GM21717 (cell line): ENCODE measurements around the gene GPC1.

Source experiments
- ATAC-seq: cut with Tn5 transposase; IDR thresholded peaks from one replicate; pipeline ENCODE4 v1.9.1; 2021; ENCODE audit warnings: mild to moderate bottlenecking, moderate library complexity; ENCODE audit not compliant: unreplicated experiment

Gene GPC1

DNA sequence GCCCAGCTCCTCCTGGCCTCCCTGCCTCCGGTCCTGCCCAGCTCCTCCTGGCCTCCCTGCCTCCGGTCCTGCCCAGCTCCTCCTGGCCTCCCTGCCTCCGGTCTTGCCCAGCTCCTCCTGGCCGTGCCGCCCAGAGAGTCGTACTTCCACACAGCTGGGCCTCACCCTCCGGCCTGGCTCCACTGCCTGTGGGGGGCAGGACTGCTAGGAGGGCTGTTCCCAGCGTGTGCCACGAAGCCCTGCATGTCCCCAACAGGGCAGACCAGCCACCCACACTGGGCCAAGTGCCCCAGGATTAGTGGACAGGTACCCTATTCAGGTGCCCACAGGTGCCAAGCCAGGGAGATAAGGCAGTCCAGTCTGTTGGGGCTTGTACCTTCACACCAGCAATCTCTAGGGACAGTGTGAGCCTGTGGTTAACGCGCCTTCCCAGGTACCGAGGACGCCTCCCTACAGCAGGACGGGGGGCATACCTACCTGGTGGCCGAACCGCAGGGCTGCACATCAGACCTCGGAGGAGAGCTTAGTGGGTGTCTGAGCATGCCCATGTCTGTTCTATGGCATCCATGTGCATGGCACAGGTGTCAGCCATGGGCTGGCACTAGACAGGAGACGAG is 5.3 kb downstream of the GPC1 start:
- ATAC-seq: no peak

DNA sequence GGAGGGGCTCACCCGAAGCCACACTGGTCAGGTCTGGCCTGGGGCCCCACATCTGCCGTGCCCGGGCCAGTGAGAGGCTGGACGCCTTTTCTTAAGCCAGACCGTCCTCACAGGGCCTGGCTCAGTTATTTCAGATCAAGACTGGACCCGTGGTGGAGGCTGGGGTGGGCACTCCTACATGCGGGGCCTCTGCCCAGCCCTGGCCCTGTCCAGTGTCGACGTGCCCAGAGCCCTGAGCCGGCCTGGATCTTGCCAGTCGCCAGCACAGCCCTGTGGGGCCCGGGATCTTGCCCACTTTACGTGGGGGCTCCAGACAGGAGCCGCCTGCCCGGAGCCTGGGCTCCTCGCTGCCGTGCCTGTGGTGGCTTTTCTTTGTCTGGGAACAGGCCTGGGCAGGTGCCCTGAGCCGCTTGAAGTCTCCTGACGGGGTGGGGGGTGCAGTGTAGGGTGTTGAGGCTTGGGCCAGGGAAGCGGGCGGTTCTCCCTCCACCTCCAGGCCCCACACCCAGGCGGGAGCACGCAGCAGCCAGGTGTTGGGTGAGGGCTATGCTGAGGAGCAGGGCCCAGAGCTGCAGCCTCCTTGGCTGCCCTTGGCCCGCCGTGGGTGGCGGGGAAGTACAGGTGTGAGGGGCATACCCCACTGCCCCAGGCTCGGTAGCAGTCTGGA is 6.0 kb downstream of the GPC1 start:
- ATAC-seq: no peak

DNA sequence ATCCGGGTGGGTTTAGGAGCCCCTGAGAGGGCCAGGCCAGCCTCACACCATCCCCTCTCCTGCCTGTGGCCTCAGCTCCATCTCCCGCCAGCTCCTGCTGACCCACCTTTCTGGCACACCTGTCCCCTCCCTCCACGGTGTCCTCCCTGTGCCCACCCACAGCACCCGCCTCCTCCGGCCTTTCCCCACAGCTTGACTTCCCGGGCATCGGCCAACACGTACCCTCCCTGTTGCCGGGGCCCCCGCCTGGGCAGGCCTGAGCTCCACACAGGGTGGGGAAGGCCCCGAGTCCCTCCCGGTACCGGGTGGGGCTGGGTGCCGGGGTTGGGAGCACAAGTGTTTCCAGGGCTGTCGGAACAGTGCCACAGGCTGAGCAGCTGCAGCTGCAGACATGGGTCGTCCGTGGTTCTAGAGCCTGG is 6.5 kb downstream of the GPC1 start:
- ATAC-seq: no peak

- ATAC-seq: no peak
These were observed 7.6 kb downstream of the GPC1 start for GRCh38 chr2:240442891-240443715.

- no peak for ATAC-seq
These were observed 8.4 kb downstream of the GPC1 start for GRCh38 chr2:240443891-240444301.

DNA sequence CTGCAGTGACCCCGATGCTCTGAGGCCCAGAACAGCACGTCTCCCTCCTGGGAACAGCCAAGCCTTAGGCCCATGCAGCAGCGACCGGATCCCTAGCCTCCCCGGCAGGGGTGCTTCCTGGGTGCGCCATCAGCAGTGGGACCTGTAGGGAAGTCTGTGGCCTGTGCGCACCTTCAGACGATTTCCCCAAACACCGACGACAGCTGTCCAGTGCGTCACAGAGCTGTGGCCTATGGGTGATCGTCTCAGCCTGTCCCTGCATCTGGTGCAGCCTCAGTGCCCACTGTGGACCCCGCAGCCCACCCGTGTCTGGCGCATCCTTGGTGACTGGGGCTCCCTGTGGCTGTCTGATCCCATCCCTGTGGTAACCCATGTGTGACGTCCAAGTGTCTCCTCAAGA is 9.0 kb downstream of the GPC1 start:
- no peak for ATAC-seq

GRCh38 chr2:240445961-240446663 is 10.6 kb downstream of the GPC1 start:
- ATAC-seq: no peak

DNA sequence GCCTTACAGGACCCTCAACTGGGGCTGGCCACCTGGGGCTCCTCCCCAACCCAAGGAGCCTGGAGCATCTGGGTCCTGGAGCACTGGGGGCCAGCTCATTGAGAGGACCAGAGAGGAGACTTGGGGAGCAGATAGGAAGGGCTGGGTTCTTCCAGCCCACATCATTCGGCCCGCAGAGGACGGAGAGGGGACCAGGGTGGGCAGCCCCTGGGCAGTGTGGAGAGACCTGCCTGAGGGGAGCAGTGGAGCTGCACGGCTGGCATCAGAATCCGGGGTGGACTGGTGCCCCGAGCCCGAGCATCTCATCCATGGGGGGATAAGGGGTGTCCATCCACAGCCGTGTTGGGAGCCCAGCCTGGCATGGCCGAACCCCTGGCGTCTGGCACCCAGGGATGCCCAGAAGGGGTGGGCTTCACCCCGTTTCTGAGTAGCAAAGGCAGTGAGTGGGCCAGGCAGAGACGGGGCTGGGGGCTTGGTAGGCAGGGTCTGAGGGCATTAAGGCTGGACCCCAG is 11.3 kb downstream of the GPC1 start:
- no peak for ATAC-seq

- no peak for ATAC-seq
These were observed 11.9 kb downstream of the GPC1 start for GRCh38 chr2:240447331-240447730.

GRCh38 chr2:240447934-240448333 is 12.5 kb downstream of the GPC1 start:
- ATAC-seq: no peak

DNA sequence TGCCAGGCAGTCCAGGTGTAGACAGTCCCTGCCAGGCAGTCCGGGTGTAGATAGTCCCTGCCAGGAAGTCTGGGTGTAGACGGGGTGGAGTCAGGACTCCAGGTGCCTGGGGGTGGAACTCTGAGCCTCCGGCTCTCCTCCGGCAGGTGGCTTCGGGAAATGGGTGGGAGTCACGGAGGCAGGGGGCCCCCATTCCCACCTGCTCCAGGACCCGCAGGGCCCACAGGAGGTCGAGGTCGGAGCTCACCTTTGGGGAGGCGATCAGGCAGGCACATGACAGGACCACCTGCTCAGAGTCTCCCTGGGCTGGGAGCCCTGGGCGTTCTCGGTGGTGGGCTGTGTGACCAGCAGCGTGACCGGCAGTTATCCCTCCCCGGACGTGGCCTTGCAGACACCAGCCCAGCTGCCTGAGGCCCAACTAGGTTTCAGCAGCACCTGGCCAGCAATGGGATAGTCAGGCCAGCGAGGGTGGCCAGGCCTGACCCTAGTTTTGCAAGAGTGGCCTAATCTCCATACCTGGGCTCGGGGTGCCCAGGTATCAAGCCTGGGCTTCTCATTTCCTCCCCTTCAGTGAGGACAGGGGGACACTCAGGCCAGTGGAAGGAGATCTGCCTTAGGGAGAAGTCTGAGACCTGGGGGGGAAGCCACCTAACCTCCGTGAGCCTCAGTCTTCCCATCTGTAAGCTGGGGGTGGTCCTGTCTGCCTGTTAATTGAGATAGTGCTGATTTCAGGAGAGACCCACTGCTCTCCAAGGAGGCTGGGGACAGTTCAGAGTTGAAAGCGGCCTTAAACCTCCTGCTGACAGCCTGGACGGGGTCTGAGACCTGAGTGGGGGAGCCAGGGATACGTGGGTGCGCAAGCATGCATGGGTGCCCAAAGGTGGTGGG is 13.2 kb downstream of the GPC1 start:
- no peak for ATAC-seq

- no peak for ATAC-seq
These were observed 14.5 kb downstream of the GPC1 start for GRCh38 chr2:240449764-240450531.

GRCh38 chr2:240450532-240451107 is 15.2 kb downstream of the GPC1 start:
- ATAC-seq: no peak

GRCh38 chr2:240451108-240451611 is 15.7 kb downstream of the GPC1 start:
- ATAC-seq: no peak

DNA sequence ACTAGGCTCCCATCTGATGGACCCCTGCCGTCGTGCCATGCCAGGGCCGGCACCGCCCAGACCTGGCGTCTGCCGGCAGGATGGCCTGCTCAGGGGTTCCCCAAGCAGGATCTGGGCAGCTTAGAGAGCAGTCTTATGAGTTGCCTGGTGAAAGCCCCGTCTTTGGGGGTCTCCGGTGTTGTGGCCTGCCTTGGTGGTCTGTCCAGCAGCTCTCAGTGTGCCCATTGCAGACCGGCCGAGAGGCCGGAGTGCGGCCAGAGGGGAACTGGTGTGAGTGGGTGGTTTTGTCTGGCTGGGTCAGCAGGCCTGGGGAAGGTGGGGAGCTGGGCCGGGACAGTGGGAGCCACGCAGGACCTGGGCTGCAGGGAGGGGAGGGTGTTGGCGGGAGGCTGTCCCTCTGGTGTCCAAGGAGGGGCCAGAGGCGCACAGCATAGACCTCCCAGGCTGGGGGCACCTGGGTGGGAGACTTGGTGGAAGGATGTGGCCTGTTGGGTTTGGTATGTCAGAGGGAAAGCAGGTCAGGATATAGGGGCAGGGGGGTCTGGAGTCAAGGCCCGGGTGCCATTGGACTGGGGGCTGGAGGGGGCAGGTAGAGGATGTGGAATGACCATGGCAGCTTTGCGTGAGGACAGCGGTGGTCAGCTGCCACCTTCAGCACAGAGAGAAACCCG is 16.5 kb downstream of the GPC1 start:
- ATAC-seq: no peak

DNA sequence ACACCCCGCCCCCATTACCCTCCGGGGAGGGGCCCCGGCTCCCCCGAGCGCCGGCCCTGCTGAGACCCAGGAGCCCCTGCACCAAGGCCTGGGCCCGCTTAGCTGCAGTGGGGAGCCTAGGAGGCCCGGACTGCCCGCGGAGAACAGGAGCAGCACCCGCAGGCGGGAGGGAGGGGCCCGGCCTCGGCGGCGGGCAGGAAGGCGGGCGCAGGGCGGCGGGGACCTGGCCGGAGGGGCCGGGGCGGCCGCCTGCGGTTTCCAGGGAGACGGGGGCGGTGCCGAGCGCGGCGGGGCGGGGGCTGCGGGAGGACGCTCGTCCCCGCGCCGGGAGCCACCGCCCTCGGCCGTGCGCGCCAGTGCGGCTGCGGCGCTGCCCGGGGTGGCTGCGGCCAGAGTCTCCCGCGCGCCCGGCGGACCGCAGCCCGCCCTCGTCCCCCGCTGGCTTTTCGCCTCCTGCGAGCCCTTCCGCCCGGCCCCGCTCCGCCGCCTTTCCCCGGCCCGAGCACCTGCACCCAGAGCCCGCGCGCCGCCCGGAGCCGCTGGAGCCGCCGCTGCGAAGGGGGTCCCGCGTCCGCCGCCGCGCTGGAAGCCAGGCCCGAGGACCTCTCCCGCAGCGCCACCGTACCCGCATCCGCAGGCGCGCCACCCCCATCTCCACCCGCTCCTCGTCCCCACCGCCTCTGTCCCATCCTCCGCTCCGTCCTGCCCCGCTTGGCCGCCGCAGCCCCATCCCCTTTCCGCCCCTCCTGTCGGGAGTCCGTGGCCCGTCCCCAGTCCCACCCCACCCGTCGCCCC is 17.2 kb downstream of the GPC1 start:
- no peak for ATAC-seq

- ATAC-seq: no peak
These were observed 18.1 kb downstream of the GPC1 start for GRCh38 chr2:240453461-240454105.
